ENCODE measurements around the gene NUDT16L1.

The NUDT16L1 gene

GRCh38 chr16:4651827-4652226 lies 41.5 kb upstream of the NUDT16L1 start:
- no peak overlapping the region for H3K4me3 ChIP-seq (ENCODE audit: low read depth, low read length)
- TF ChIP-seq CTCF (IDR thresholded peaks at IDR 0.05; ENCODE audit: borderline replicate concordance, insufficient read depth, low read depth, low read length) = no peak

DNA sequence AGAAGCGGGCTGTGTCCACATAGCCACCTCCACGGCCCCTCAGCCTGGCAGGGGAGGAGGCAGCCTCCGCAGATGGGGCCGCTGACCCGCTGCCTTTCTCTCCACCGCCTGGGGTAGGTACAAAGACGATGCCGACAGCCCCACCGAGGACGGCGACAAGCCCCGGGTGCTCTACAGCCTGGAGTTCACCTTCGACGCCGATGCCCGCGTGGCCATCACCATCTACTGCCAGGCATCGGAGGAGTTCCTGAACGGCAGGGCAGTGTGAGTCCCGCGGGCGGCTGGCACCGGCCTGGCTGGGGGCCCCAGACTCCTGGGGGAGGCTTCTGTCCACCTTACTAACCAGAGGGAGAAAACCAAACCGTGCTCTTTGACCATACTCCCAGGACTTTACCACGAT lies 40.8 kb upstream of the NUDT16L1 start:
- H3K4me3 ChIP-seq (ENCODE audit: low read depth, low read length) = no peak overlapping the region
- TF ChIP-seq CTCF (IDR thresholded peaks at IDR 0.05; ENCODE audit: borderline replicate concordance, insufficient read depth, low read depth, low read length) = no peak

DNA sequence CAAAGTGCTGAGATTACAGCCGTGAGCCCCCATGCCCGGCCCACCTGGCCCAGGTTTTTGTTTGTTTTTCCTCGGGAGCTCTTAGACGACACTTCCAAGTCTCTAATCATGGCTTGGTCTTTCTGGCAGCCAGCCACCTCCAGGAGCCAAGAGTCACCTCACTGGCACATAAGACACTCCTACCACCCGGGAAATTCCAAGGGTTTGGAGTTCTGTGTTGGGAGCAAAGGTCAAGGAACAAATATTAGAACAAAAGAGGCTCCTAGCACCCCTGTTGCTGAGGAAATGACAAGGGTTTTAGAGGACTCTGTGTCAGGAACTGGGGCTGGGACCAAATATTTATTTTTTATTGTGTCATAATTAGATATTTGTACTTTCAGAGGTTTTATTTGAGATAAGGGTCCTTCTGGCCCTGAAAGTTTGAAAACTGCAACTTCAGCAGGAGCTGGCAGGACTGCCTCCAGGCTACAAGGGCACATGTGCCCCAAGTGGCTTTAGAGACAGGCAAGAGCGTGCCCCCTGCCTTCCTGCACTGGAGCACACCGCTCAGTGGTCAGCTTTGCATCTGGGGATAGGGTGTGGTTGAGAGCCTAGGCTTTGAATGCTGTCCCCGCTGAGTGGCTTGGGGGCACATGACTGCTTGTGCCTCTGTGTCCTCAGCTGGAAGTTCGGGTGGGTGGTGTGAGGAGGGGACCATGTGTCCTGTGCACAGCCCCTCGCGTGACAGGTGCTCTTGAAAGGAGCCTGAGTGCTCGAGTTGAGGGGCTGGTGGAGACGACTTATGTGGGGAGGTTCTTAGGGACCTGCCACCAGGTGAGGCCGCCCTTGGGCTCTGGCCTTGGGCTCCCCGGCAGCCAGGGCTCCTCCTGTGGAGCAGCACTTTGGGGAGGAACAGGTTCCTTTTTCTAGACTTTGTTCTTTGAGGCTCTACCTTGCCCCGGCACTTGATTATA lies 39.1 kb upstream of the NUDT16L1 start:
- TF ChIP-seq CTCF (IDR thresholded peaks at IDR 0.05; ENCODE audit: borderline replicate concordance, insufficient read depth, low read depth, low read length) = no peak
- no peak overlapping the region for H3K4me3 ChIP-seq (ENCODE audit: low read depth, low read length)

GRCh38 chr16:4654964-4655590 lies 38.3 kb upstream of the NUDT16L1 start:
- no peak for TF ChIP-seq CTCF (IDR thresholded peaks at IDR 0.05; ENCODE audit: borderline replicate concordance, insufficient read depth, low read depth, low read length)
- H3K4me3 ChIP-seq (ENCODE audit: low read depth, low read length) = no peak overlapping the region

DNA sequence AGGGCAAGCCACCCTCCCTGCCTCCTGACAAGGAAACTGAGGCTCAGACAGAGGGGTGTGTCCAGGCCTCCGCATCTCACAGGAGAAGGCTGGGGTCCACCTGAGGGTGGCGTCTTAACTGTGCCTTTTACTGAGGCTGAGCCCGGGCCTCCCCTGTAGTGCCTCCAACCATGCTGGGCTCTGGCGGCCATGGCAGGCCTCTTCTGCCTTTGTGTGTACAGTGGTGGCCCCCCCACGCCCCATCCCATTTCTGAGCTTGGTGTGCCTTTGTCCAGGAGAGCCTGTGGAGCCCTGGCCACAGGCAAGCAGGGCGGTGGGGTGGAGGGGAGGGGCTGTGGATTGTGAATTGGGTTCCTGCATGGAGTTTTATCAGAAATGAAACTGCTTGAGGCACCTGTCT lies 37.6 kb upstream of the NUDT16L1 start:
- no peak overlapping the region for H3K4me3 ChIP-seq (ENCODE audit: low read depth, low read length)
- no peak for TF ChIP-seq CTCF (IDR thresholded peaks at IDR 0.05; ENCODE audit: borderline replicate concordance, insufficient read depth, low read depth, low read length)

GRCh38 chr16:4656221-4656620 lies 37.1 kb upstream of the NUDT16L1 start:
- H3K4me3 ChIP-seq (ENCODE audit: low read depth, low read length) = no peak overlapping the region
- no peak for TF ChIP-seq CTCF (IDR thresholded peaks at IDR 0.05; ENCODE audit: borderline replicate concordance, insufficient read depth, low read depth, low read length)

Data from GM12875 (cell line).